RWPE2 (cell line): Measurements from ENCODE around the gene PTBP1.

ENCODE experiments used
- ATAC-seq: fragments of 200-7000 bp; cut with Tn5 transposase; 3 replicates; pipeline ENCODE4 v1.9.1; 2021; ENCODE audit warnings: low read depth
- DNase-seq: peaks from one replicate; pipeline ENCODE4 v3.0.0-alpha.2; 2020; ENCODE audit warnings: low spot score
- H3K27ac ChIP-seq: fragments of 450-650 bp; 2 replicates; pipeline ENCODE4 v1.5.1; 2017; ENCODE audit warnings: mild to moderate bottlenecking; ENCODE audit not compliant: poor library complexity, severe bottlenecking
- H3K27me3 ChIP-seq: fragments of 250-450 bp; sonication (Bioruptor Pico); 2 replicates; pipeline ENCODE4 v1.5.1; 2021; ENCODE audit warnings: mild to moderate bottlenecking, moderate library complexity; ENCODE audit not compliant: insufficient read depth, poor library complexity, severe bottlenecking
- H3K36me3 ChIP-seq: fragments of 250-450 bp; sonication (Bioruptor Pico); 2 replicates; pipeline ENCODE4 v1.5.1; 2020; ENCODE audit warnings: low read depth, mild to moderate bottlenecking, moderate library complexity
- H3K4me1 ChIP-seq: fragments of 250-450 bp; sonication (Bioruptor Pico); 2 replicates; pipeline ENCODE4 v1.5.1; 2021; ENCODE audit warnings: mild to moderate bottlenecking, moderate library complexity; ENCODE audit not compliant: insufficient read depth, poor library complexity, severe bottlenecking
- H3K4me3 ChIP-seq: fragments of 250-450 bp; sonication (Bioruptor Pico); 2 replicates; pipeline ENCODE4 v1.5.1; 2021; ENCODE audit warnings: mild to moderate bottlenecking, moderate library complexity; ENCODE audit not compliant: severe bottlenecking
- H3K9me3 ChIP-seq: fragments of 250-450 bp; sonication (Bioruptor Pico); 2 replicates; pipeline ENCODE4 v1.5.1; 2021; ENCODE audit warnings: mild to moderate bottlenecking, moderate library complexity; ENCODE audit not compliant: severe bottlenecking
- CTCF ChIP-seq: fragments of 450-650 bp; IDR thresholded peaks from one replicate; pipeline ENCODE4 v1.5.1; 2017; ENCODE audit warnings: mild to moderate bottlenecking, moderate library complexity; ENCODE audit not compliant: poor library complexity, severe bottlenecking

PTBP1 gene

GRCh38 chr19:782878-783668, 14.2 kb upstream of the PTBP1 start:
- Histone ChIP-seq H3K36me3 (peaks cover 4% of the 10 kb centered on the region), H3K4me3 (peak overlapping the region; percentile 42), H3K27me3 (no peaks in the 10 kb centered on the region), H3K4me1 (peaks cover 27% of the 10 kb centered on the region), H3K9me3 (no peaks in the 10 kb centered on the region), H3K27ac (peak overlapping the region; percentile 89)
- no peak for DNase-seq
- no peak for ATAC-seq
- no peak for TF ChIP-seq CTCF

GRCh38 chr19:784541-784940, 12.7 kb upstream of the PTBP1 start:
- Histone ChIP-seq H3K4me3 (peak overlapping the region; percentile 42), H3K36me3 (peaks cover 4% of the 10 kb centered on the region), H3K27me3 (no peaks in the 10 kb centered on the region), H3K27ac (peak overlapping the region; percentile 89), H3K4me1 (peaks cover 26% of the 10 kb centered on the region), H3K9me3 (no peaks in the 10 kb centered on the region)
- TF ChIP-seq CTCF: no peak
- DNase-seq (no peak), ATAC-seq (no peak)

- DNase-seq (no peak), ATAC-seq (no peak)
- no peak for TF ChIP-seq CTCF
- no peak overlapping the region for H3K4me3 ChIP-seq
- no peaks in the 10 kb centered on the region for H3K9me3 ChIP-seq
- peaks cover 18% of the 10 kb centered on the region for H3K4me1 ChIP-seq
- H3K27ac ChIP-seq: no peak overlapping the region
- H3K36me3 ChIP-seq: peaks cover 4% of the 10 kb centered on the region
- H3K27me3 ChIP-seq: no peaks in the 10 kb centered on the region
Observed at GRCh38 chr19:787536-787935, 9.7 kb upstream of the PTBP1 start.

- H3K4me3 ChIP-seq: no peak overlapping the region
- ATAC-seq (no peak), DNase-seq (no peak)
- peaks cover 7% of the 10 kb centered on the region for H3K4me1 ChIP-seq
- H3K27ac ChIP-seq: peak overlapping the region; percentile 39
- peaks cover 4% of the 10 kb centered on the region for H3K36me3 ChIP-seq
- no peaks in the 10 kb centered on the region for H3K9me3 ChIP-seq
- H3K27me3 ChIP-seq: no peaks in the 10 kb centered on the region
- no peak for TF ChIP-seq CTCF
Observed at GRCh38 chr19:788686-788982, 8.6 kb upstream of the PTBP1 start.

GRCh38 chr19:788983-789700, 8.1 kb upstream of the PTBP1 start:
- Histone ChIP-seq H3K9me3 (no peaks in the 10 kb centered on the region), H3K27me3 (no peaks in the 10 kb centered on the region), H3K27ac (peak overlapping the region; percentile 39), H3K36me3 (peaks cover 4% of the 10 kb centered on the region), H3K4me1 (peaks cover 6% of the 10 kb centered on the region), H3K4me3 (no peak overlapping the region)
- no peak for TF ChIP-seq CTCF
- no peak for ATAC-seq
- no peak for DNase-seq
